Breast epithelium (tissue), 4 donors: ENCODE results near the gene CPNE4. TPM values are rescaled to one million over a fixed set of nuclear protein-coding genes. Genes with fewer than 3 reads are reported as not detected.

ENCODE experiments used
- DNase-seq, 2 donors: peaks; one replicate each; pipeline ENCODE4 v3.0.0-alpha.2; 2019; ENCODE audit warnings: low spot score in 2 of 2
- H3K27ac ChIP-seq, 2 donors: fragments of 200-600 bp; sonication (generic) in 1 of 2; one replicate each; pipeline ENCODE4 v1.5.1; 2016 to 2019; ENCODE audit warnings: mild to moderate bottlenecking in 1 of 2
- H3K27me3 ChIP-seq, 2 donors: fragments of 200-600 bp; sonication (generic) in 1 of 2; one replicate each; pipeline versions ENCODE4 v1.5.1 to v1.6.0; 2017 to 2019; ENCODE audit warnings: control low read depth in 1 of 2, mild to moderate bottlenecking in 1 of 2
- H3K36me3 ChIP-seq: fragments of 200-600 bp; one replicate; pipeline ENCODE4 v1.5.1; 2019
- H3K4me1 ChIP-seq, 2 donors: fragments of 200-600 bp; sonication (generic); one replicate each; pipeline ENCODE4 v1.5.1; 2016 to 2019; ENCODE audit warnings: control low read depth in 1 of 2
- H3K4me3 ChIP-seq, 3 donors: fragments of 200-600 bp; sonication (generic); 1 replicate in 2 of 3; 2 replicates in 1 of 3; pipeline ENCODE4 v1.5.1; 2016 to 2019; ENCODE audit warnings: mild to moderate bottlenecking in 3 of 3, moderate library complexity in 2 of 3
- H3K9me3 ChIP-seq, 2 donors: fragments of 200-600 bp; sonication (generic) in 1 of 2; one replicate each; pipeline ENCODE4 v1.5.1; 2016 to 2019; ENCODE audit warnings: control low read depth in 1 of 2
- CTCF ChIP-seq, 3 donors: fragments of 450-650 bp; IDR thresholded peaks; one replicate each; pipeline ENCODE4 v1.5.1; 2016 to 2017; ENCODE audit warnings: antibody characterized with exemption in 3 of 3, mild to moderate bottlenecking in 3 of 3, moderate library complexity in 3 of 3
- POLR2A ChIP-seq: fragments of 450-650 bp; IDR thresholded peaks from one replicate; pipeline ENCODE4 v1.6.1; 2016; ENCODE audit warnings: antibody characterized with exemption, mild to moderate bottlenecking, moderate library complexity
- POLR2AphosphoS5 ChIP-seq, 3 donors: sonication (generic); formaldehyde crosslinking; IDR thresholded peaks; one replicate each; pipeline ENCODE4 v1.6.1; 2017; ENCODE audit warnings: antibody characterized with exemption in 3 of 3
- intact Hi-C: fragments of 100-400 bp; cut with DNase I; formaldehyde crosslinking; loops from one replicate; pipeline ENCODE4 v1.15.1; 2023; ENCODE audit warnings: low total_unique reads
- total RNA-seq, 3 donors: library from RNA; depleted of rRNA; stranded (reverse); fragments of >200 nt; gene quantifications; one replicate each; pipeline ENCODE4 v1.1.0, GENCODE V29; 2016

Gene CPNE4
- total RNA-seq, 3 donors from 2014 or later: 0.16 TPM; not detected in 2

- TF ChIP-seq POLR2A (no peak), CTCF (IDR thresholded peaks at IDR 0.05) (no peak), POLR2AphosphoS5 (IDR thresholded peaks at IDR 0.05) (no peak)
- Histone ChIP-seq H3K36me3 (no peaks in the 10 kb centered on the region), H3K4me3 (no peak overlapping the region), H3K9me3 (no peaks in the 10 kb centered on the region), H3K27me3 (no peaks in the 10 kb centered on the region), H3K27ac (no peak overlapping the region), H3K4me1 (no peaks in the 10 kb centered on the region)
- DNase-seq: no peak
- intact Hi-C loops: no loop called here
These were observed 178.6 kb downstream of the CPNE4 start for GRCh38 chr3:131856171-131856570.

- Histone ChIP-seq H3K4me1 (no peaks in the 10 kb centered on the region), H3K27ac (no peak overlapping the region), H3K9me3 (no peaks in the 10 kb centered on the region), H3K27me3 (no peaks in the 10 kb centered on the region), H3K4me3 (no peak overlapping the region), H3K36me3 (no peaks in the 10 kb centered on the region)
- intact Hi-C loops: no loop called here
- no peak for DNase-seq
- TF ChIP-seq POLR2A (no peak), CTCF (IDR thresholded peaks at IDR 0.05) (no peak), POLR2AphosphoS5 (IDR thresholded peaks at IDR 0.05) (no peak)
These were observed 184.6 kb downstream of the CPNE4 start for GRCh38 chr3:131850223-131850622.

- intact Hi-C loops: no loop called here
- no peak for DNase-seq
- Histone ChIP-seq H3K27me3 (no peaks in the 10 kb centered on the region), H3K27ac (no peak overlapping the region), H3K4me3 (no peak overlapping the region), H3K36me3 (no peaks in the 10 kb centered on the region), H3K4me1 (no peaks in the 10 kb centered on the region), H3K9me3 (no peaks in the 10 kb centered on the region)
- TF ChIP-seq POLR2AphosphoS5 (IDR thresholded peaks at IDR 0.05) (no peak), POLR2A (no peak), CTCF (IDR thresholded peaks at IDR 0.05) (no peak)
These were observed 185.2 kb downstream of the CPNE4 start for GRCh38 chr3:131849616-131850015.

- Histone ChIP-seq H3K36me3 (no peaks in the 10 kb centered on the region), H3K27me3 (no peaks in the 10 kb centered on the region), H3K9me3 (no peaks in the 10 kb centered on the region), H3K27ac (no peak overlapping the region), H3K4me3 (no peak overlapping the region), H3K4me1 (no peaks in the 10 kb centered on the region)
- intact Hi-C loops: no loop called here
- no peak for DNase-seq
- TF ChIP-seq POLR2A (no peak), POLR2AphosphoS5 (IDR thresholded peaks at IDR 0.05) (no peak), CTCF (IDR thresholded peaks at IDR 0.05) (no peak)
These were observed 186.8 kb downstream of the CPNE4 start for GRCh38 chr3:131847966-131848510.

GRCh38 chr3:131846296-131846924, 188.4 kb downstream of the CPNE4 start:
- DNase-seq: no peak
- Histone ChIP-seq H3K9me3 (no peaks in the 10 kb centered on the region), H3K4me3 (no peak overlapping the region), H3K27ac (no peak overlapping the region), H3K36me3 (no peaks in the 10 kb centered on the region), H3K4me1 (no peaks in the 10 kb centered on the region), H3K27me3 (no peaks in the 10 kb centered on the region)
- intact Hi-C loops: no loop called here
- TF ChIP-seq CTCF (IDR thresholded peaks at IDR 0.05): no peak
- TF ChIP-seq POLR2AphosphoS5 (IDR thresholded peaks at IDR 0.05): no peak
- TF ChIP-seq POLR2A: no peak
